Stimulated activated naive B cell treated with anti-CD40 and anti-IgM and Interleukin-4, amounts not matched to agents 10 μg/mL and 1 μg/mL and 100 μg/mL, for 72 hours (primary cell): ENCODE results near the gene OR6K2.

ENCODE experiments used
- ATAC-seq, 2 donors: fragments of 150-1000 bp; cut with Tn5 transposase; replicated peaks; 2 replicates each; pipeline ENCODE4 v1.10.0; 2021; ENCODE audit warnings: moderate library complexity in 1 of 2
- DNase-seq: peaks from one replicate; pipeline ENCODE4 v3.0.0; 2021
- H3K27ac Mint-ChIP-seq: one replicate; pipeline ENCODE4 v1.8.0; 2022; ENCODE audit warnings: mild to moderate bottlenecking, mixed read lengths
- H3K27me3 Mint-ChIP-seq, 2 donors: one replicate each; pipeline ENCODE4 v1.8.0; 2022; ENCODE audit warnings: mixed read lengths in 2 of 2
- H3K36me3 Mint-ChIP-seq, 2 donors: one replicate each; pipeline ENCODE4 v1.8.0; 2022; ENCODE audit warnings: mixed read lengths in 2 of 2, mild to moderate bottlenecking in 1 of 2
- H3K4me1 Mint-ChIP-seq, 2 donors: one replicate each; pipeline ENCODE4 v1.8.0; 2022; ENCODE audit warnings: mixed read lengths in 2 of 2, mild to moderate bottlenecking in 1 of 2
- H3K4me3 Mint-ChIP-seq, 2 donors: one replicate each; pipeline ENCODE4 v1.8.0; 2022; ENCODE audit warnings: mild to moderate bottlenecking in 2 of 2, mixed read lengths in 2 of 2, moderate library complexity in 1 of 2
- H3K9me3 Mint-ChIP-seq, 2 donors: one replicate each; pipeline ENCODE4 v1.8.0; 2022; ENCODE audit warnings: mixed read lengths in 2 of 2, mild to moderate bottlenecking in 1 of 2

The OR6K2 gene, protein sequence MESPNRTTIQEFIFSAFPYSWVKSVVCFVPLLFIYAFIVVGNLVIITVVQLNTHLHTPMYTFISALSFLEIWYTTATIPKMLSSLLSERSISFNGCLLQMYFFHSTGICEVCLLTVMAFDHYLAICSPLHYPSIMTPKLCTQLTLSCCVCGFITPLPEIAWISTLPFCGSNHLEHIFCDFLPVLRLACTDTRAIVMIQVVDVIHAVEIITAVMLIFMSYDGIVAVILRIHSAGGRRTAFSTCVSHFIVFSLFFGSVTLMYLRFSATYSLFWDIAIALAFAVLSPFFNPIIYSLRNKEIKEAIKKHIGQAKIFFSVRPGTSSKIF

DNA sequence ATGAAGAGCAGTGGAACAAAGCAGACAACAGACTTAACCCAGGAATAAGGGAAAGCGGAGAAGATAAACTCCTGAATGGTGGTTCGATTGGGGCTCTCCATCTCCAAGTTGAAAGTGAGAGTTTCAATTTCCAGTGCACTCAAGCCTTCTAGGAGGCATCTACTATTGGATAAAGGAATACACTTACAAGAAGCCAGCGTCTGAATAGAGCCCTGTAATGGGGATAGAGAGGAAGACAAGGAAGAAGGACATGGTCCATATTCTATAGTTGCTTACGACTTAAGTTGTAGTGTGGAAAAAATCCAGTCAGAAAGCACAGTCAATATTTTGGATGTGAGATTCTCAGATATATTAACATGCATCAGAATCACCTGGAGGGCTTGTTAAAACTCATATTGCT lies at the start of gene OR6K2:
TSS of gene OR6K2 (minus strand) at position 101 of the 400 bp plus-strand sequence. CDS start at position 101, 0 bp downstream.
- H3K4me3 Mint-ChIP-seq = no peak within 1 kb of the TSS
- H3K27me3 Mint-ChIP-seq = peaks cover 16 to 17% of the 10 kb centered on the region in 2 donors
- no peaks in the 10 kb centered on the region for H3K9me3 Mint-ChIP-seq
- H3K27ac Mint-ChIP-seq = no peak within 1 kb of the TSS
- ATAC-seq (no peak), DNase-seq (no peak)
- H3K4me1 Mint-ChIP-seq = no peaks in the 10 kb centered on the region
- no peaks in the 10 kb centered on the region for H3K36me3 Mint-ChIP-seq

DNA sequence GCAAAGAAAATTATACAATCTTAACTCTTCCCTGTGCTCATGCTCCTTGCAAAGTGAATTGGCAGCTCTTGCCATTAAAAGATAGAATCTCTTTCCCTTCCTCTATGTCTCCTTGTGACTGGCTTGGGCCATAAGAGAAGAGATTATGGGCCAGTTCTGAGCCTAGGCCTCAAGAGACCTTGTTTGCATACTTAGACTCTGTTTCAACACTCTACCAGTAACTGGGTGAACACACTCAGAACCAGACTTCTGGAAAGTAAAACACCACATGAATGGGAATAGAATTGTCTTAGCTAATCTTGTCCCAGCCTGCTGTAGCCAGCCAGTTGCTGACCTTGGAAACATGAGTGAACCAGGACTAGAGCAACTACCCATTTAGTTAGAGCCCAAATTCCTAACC lies 35.4 kb upstream of the OR6K2 start:
- Mint-ChIP-seq H3K27me3 (peaks cover 21 to 23% of the 10 kb centered on the region in 2 donors), H3K4me1 (no peaks in the 10 kb centered on the region)

DNA sequence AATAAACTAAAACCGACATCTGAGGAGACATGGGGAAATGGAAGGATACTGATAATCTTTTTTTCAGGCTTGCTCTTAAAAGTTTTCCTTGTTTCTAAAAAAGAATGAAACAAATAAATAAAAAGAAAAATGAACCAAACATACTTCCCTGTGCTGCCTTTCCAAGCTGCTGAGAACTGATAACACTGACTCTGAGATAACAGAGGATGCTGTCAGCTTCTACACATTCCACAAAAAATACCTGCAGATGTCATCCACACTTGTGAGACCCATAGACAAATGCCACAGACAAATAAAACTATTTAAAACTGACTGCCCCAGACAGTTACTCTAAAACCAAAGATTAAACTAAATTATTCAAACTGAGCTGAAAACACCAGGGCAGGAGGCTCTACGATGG lies 32.1 kb upstream of the OR6K2 start:
- Mint-ChIP-seq H3K4me1 (no peaks in the 10 kb centered on the region), H3K4me3 (no peak overlapping the region), H3K27ac (no peak overlapping the region), H3K36me3 (no peaks in the 10 kb centered on the region), H3K27me3 (peaks cover 11 to 13% of the 10 kb centered on the region in 2 donors), H3K9me3 (no peaks in the 10 kb centered on the region)
- DNase-seq (no peak), ATAC-seq (no peak)

More for the DNA sequence above, 35.4 kb upstream of the OR6K2 start:
- no peaks in the 10 kb centered on the region for H3K36me3 Mint-ChIP-seq
- H3K27ac Mint-ChIP-seq = no peak overlapping the region
- H3K4me3 Mint-ChIP-seq = no peak overlapping the region
- no peak for ATAC-seq
- H3K9me3 Mint-ChIP-seq = no peaks in the 10 kb centered on the region
- no peak for DNase-seq

DNA sequence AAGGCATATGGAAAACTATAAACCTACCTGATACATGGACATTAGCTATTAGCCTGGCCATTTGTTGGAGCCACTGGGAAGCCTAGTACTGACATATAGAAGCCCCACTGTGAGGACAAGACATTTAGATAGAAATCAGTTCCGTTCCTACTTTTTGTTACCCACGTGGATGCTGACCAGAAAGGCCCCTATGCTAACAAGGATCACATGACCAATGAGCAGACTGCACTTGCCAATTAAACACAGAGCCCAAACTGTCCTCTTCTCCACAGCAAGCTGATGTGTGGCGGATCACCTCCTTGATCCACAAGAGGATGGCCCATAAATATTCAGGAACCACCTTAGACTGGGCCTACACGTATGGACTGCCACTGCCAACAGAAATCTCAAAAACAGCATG lies 31.3 kb upstream of the OR6K2 start:
- Mint-ChIP-seq H3K27me3 (peaks cover 7 to 9% of the 10 kb centered on the region in 2 donors), H3K36me3 (no peaks in the 10 kb centered on the region), H3K4me3 (no peak overlapping the region), H3K27ac (no peak overlapping the region), H3K4me1 (no peaks in the 10 kb centered on the region), H3K9me3 (no peaks in the 10 kb centered on the region)
- no peak for DNase-seq
- no peak for ATAC-seq

DNA sequence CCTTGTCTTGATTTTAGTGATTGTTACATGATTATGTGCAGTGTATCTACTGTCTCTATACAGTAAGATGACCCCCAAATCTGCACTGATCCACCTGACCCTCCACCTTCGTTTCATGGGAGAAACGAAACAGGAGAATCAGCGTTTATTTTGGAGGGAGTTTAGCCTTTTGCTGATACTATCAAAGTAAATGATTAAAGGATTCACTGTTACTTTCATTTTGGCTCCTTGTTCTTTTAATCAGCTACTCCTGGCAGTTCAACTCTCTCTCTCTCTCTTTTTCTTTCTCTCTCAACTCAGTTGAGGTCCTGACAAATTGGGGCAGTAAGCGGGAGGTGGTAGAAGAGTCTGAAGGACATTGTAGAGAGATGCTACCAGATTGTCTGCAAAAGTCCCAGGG lies 30.0 kb upstream of the OR6K2 start:
- Mint-ChIP-seq H3K27me3 (peaks cover 7 to 12% of the 10 kb centered on the region in 2 donors), H3K4me1 (no peaks in the 10 kb centered on the region), H3K36me3 (no peaks in the 10 kb centered on the region), H3K27ac (no peak overlapping the region), H3K4me3 (no peak overlapping the region), H3K9me3 (no peaks in the 10 kb centered on the region)
- DNase-seq = no peak
- no peak for ATAC-seq

DNA sequence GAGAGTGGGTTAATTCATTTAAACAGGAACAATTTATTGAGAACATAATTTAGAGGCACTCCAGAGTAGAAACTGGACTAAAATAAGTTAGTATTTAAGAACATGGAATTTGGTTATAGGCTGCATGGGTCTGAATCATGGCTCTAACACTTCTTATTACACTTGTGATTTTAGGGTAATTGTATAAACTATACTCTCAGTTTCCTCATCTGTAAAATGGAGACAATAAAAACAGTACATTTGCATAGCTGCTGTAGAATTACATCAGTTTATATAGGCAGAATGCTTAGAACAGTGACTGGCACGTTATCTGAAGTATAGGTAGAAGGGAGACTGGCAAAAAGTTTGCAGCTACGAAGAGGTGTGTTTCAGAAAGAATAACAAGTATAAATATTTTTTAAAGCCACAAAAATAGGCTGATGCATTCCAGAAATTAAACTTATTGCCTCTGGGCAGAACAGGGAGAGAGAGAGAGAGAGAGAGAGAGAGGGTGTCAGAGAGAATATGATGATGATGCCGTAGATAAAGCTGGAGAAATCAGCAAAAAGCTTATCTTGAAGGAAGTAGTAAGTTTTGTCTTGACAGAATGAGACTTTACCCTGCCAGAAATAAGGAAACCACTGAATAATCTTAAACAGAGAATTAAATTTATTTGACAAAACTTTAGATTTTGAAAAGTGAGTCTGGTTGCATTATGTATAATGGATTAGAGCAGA lies 28.2 kb upstream of the OR6K2 start:
- DNase-seq (no peak), ATAC-seq (no peak)
- Mint-ChIP-seq H3K27ac (no peak overlapping the region), H3K36me3 (no peaks in the 10 kb centered on the region), H3K9me3 (no peaks in the 10 kb centered on the region), H3K27me3 (peaks cover 7 to 18% of the 10 kb centered on the region in 2 donors), H3K4me1 (no peaks in the 10 kb centered on the region), H3K4me3 (no peak overlapping the region)

DNA sequence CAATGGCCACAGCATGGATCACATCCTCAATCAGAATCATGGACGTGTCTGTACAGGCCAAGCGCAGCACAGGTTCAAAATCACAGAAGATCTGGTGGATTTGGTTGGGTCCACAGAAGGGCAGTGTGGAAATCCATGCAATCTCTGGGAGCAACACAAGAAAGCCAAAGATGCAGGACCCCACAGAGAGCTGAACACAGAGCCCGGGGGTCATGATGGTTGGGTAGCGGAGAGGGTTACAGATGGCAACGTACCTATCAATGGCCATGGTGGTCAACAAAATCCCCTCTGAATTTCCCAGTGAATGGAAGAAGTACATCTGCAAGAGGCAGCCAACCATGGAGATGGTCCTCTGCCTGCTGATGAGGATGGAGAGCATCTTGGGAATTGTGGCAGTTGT lies 24.0 kb upstream of the OR6K2 start:
- Mint-ChIP-seq H3K4me1 (no peaks in the 10 kb centered on the region), H3K27ac (no peak overlapping the region), H3K4me3 (no peak overlapping the region), H3K9me3 (no peaks in the 10 kb centered on the region), H3K27me3 (peaks cover 17 to 27% of the 10 kb centered on the region in 2 donors), H3K36me3 (no peaks in the 10 kb centered on the region)
- DNase-seq (no peak), ATAC-seq (no peak)

DNA sequence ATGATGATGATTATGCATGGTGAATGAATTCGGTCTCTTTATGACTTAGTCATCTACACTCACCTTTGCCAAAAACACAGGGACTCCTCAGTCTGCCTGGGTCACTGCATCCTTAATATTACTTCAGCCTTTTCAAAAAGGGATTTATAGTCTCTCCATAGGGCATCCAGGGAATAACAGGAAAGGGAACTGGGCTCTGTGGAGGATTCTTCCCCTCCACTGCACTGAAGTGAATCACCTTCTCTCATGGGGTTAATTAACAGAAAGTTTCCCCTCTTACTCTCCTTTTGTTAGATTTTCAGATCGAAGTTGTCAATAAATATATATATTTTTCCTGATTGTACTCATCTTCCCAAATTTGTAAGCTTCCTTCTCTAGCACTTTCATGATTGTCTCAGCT lies 20.2 kb upstream of the OR6K2 start, which contains the start of gene OR6K3:
TSS of gene OR6K3 (minus strand) at position 101 of the 400 bp plus-strand sequence. CDS start 2,605 bp downstream, outside the sequence.
- Mint-ChIP-seq H3K27me3 (peaks cover 29 to 36% of the 10 kb centered on the region in 2 donors), H3K9me3 (no peaks in the 10 kb centered on the region), H3K36me3 (peaks cover 0 to 6% of the 10 kb centered on the region in 2 donors), H3K4me1 (peaks cover 10 to 11% of the 10 kb centered on the region in 2 donors), H3K4me3 (no peak within 1 kb of the TSS), H3K27ac (no peak within 1 kb of the TSS)
- ATAC-seq (no peak), DNase-seq (no peak)

DNA sequence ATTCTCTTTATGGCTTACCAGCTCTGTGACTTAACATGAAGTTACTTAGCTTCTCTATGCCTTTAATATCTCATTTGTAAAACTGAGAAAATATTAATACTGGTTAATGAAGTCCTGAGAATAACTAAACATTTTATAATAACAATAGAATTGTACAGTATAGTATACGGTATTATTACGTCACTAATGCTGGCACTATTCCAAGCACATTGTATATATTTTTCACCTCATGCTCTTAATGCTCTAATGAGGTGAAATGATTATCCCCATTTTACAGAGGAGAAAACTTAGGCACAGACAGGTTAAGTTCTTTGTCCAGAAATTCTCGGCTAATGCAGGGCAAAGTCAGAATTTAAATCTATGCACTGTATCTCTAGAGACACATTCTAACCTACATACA lies 19.2 kb upstream of the OR6K2 start:
- no peak for DNase-seq
- Mint-ChIP-seq H3K4me3 (no peak overlapping the region), H3K36me3 (peaks cover 0 to 6% of the 10 kb centered on the region in 2 donors), H3K9me3 (no peaks in the 10 kb centered on the region), H3K4me1 (peaks cover 11 to 13% of the 10 kb centered on the region in 2 donors), H3K27me3 (peaks cover 35 to 37% of the 10 kb centered on the region in 2 donors), H3K27ac (no peak overlapping the region)
- ATAC-seq = no peak

DNA sequence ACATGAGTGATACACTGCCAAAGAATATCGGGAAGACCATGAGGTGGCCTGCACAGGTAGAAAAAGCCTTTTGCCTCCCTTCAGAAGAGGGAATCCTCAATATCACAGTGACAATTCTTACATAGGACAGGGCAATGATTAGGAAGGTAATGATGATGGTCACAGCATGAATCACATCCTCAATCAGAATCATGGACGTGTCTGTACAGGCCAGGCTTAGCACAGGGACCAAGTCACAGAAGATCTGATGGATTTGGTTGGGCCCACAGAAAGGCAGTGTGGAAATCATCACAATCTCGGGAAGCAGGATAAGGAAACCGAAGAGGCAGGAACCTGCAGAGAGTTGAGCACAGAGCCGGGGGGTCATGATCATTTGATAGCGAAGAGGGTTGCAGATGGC lies 16.9 kb upstream of the OR6K2 start:
- Mint-ChIP-seq H3K4me3 (no peak overlapping the region), H3K36me3 (peaks cover 0 to 6% of the 10 kb centered on the region in 2 donors), H3K4me1 (peaks cover 11 to 13% of the 10 kb centered on the region in 2 donors), H3K27me3 (peaks cover 26 to 41% of the 10 kb centered on the region in 2 donors), H3K27ac (peak overlapping the region; percentile 76), H3K9me3 (no peaks in the 10 kb centered on the region)
- ATAC-seq (no peak), DNase-seq (no peak)

DNA sequence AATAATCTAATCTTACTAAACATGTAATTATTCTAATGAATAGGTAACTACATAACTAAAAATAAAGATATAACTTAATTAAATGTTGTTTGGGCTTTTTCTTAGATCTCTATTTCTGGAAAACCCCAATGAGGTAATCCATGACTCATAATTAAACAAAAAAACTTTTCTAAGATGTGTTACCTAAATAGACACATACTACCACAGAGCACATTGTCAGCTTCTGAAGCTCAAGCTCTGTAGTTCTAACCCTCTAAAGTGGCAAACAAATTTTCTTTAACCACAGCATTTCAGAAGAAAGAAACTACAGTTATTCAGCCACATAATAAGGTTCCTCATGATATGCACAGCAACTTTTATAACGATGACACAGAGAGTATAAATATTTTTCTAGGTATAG lies 15.9 kb upstream of the OR6K2 start:
- DNase-seq (no peak), ATAC-seq (peak; percentile 93 to 99)
- Mint-ChIP-seq H3K27me3 (peaks cover 19 to 37% of the 10 kb centered on the region in 2 donors), H3K36me3 (peaks cover 0 to 6% of the 10 kb centered on the region in 2 donors), H3K4me1 (peaks cover 11 to 13% of the 10 kb centered on the region in 2 donors), H3K9me3 (no peaks in the 10 kb centered on the region), H3K4me3 (no peak overlapping the region), H3K27ac (no peak overlapping the region)

DNA sequence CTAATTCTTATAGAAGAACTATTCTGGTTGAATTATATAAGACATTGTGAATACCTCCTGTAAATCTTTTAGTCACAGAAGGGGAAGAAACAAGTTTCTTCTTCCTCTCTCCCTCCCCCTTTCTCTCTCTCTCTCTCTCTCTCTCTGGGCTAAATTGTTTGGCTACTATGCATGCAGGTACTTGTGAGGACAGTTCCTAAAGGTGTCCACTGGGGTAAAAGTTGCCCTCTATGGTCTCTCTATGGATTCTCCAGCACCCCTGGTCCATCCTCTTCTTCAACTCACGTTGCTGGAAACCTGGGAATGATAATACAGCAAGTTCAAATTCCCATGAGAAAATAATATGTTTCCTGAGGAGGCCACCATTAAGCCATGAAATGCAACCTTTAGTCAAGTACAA lies 14.3 kb upstream of the OR6K2 start:
- Mint-ChIP-seq H3K27me3 (peaks cover 19 to 41% of the 10 kb centered on the region in 2 donors), H3K36me3 (peaks cover 0 to 6% of the 10 kb centered on the region in 2 donors), H3K4me1 (peaks cover 11 to 13% of the 10 kb centered on the region in 2 donors), H3K27ac (no peak overlapping the region), H3K4me3 (no peak overlapping the region), H3K9me3 (no peaks in the 10 kb centered on the region)
- ATAC-seq (no peak), DNase-seq (no peak)

DNA sequence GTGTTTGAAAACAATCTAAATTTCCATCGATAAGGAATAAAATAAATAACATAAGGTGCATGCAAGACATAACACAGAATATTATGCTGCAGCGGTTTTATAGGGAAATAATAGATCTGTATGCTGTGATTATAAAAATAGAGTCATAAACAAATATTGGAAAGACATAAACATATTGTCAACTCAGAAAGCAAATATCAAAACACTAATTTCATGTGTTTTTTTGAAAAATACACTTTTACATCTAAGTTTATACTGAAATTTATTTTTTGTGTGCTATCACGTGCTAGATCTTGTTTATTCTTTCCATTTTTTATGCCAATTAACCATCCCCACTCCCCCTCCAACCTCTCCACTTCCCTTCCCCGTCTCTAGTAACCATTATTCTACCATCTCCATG lies 10.6 kb upstream of the OR6K2 start:
- Mint-ChIP-seq H3K27me3 (peaks cover 4 to 22% of the 10 kb centered on the region in 2 donors), H3K27ac (no peak overlapping the region), H3K36me3 (no peaks in the 10 kb centered on the region), H3K9me3 (no peaks in the 10 kb centered on the region), H3K4me3 (no peak overlapping the region), H3K4me1 (peaks cover 0 to 3% of the 10 kb centered on the region in 2 donors)
- no peak for DNase-seq
- no peak for ATAC-seq

DNA sequence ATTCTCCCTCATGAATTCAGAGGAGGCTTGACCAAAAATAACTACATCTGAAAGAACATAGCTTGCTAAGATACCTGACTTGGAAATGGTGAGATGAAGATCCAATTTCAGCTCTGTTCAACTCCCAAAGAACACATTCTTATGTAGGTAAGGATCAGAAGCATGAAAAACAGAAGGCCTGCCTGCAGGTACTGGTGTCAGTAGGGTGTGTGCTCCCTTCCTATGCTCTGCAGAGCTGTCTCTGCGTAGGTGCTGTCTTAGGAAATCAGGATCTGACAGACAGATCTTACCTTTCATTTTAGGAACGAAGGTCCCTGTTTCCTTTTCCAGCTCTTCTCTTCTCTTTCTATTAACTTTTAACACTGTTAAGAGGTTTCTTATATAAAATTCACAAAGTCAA lies 5.6 kb upstream of the OR6K2 start:
- no peak overlapping the region for H3K4me3 Mint-ChIP-seq
- H3K9me3 Mint-ChIP-seq = no peaks in the 10 kb centered on the region
- ATAC-seq = no peak
- H3K27me3 Mint-ChIP-seq = peaks cover 1 to 4% of the 10 kb centered on the region in 2 donors
- no peak overlapping the region for H3K27ac Mint-ChIP-seq
- DNase-seq = no peak
- H3K36me3 Mint-ChIP-seq = no peaks in the 10 kb centered on the region
- H3K4me1 Mint-ChIP-seq = no peaks in the 10 kb centered on the region

DNA sequence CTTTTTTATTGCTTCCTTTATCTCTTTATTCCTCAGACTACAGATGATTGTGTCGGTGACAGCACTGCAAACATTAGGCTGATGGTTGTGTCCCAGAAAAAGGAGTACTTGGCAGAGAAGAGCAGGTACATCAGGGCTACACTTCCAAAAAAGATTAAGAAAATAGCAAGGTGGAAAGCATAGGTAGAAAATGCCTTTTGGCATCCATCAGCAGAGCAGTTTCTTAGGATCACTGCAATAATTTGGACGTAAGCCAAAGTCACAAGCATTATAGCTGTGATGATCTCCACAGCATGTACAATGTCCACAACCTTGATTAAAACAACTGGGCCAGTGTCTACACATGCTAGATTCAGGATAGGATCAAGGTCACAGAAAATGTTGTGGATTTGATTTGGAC lies 5.9 kb downstream of the OR6K2 start:
- Mint-ChIP-seq H3K4me1 (no peaks in the 10 kb centered on the region), H3K4me3 (no peak overlapping the region), H3K36me3 (no peaks in the 10 kb centered on the region), H3K27me3 (peaks cover 11 to 16% of the 10 kb centered on the region in 2 donors), H3K9me3 (no peaks in the 10 kb centered on the region), H3K27ac (no peak overlapping the region)
- ATAC-seq (no peak), DNase-seq (no peak)
